AG08395 (cell line): ENCODE data around the gene SCOC.

Experiments
- DNase-seq: peaks from one replicate; pipeline ENCODE4 v3.0.0; 2012; ENCODE audit warnings: mixed read lengths, low spot score

Gene SCOC

DNA sequence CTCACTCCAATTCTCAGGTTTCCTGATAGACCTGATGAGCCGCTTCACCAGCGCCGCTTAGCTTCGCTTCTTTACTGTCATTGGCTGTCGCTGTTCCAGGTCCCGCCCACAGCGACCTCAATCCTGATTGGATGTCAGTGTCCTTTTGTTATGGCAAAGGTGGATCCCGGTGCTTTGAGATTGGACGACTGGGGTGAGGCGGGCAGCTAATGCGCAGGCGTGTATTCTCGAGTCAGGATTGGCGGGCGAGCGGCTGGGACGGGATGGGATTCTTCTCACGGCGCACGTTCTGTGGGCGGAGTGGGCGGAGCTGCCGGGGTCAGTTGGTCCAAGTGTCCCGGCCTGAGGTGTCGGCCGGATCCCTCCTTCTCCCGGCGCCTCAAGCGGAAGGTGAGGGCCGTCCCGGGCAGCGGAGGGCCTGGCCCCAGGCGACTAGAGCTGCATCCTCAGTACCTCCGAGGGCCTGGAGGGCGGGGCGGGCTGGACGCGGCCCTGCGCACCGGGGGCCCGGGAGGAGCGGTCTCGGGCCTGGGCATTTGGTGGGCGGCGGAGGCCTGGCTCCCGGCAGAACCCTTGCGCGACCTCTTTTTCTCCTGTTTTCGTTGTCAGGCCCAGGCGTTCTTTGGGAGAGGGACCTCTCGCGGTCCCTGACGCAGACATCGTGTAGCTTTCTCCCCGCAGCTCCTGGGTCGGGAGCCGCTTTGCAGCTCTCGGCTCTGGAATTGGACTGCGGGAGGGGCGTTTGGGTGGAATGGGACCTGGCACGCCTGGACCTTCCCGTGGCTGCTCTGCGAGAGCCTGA lies at the start of gene SCOC:
Gene SCOC, plus strand, starts transcription at position 319 of the 802 bp plus-strand sequence. CDS start 5,525 bp downstream, outside the sequence.
- DNase-seq, result peak; percentile 100

DNA sequence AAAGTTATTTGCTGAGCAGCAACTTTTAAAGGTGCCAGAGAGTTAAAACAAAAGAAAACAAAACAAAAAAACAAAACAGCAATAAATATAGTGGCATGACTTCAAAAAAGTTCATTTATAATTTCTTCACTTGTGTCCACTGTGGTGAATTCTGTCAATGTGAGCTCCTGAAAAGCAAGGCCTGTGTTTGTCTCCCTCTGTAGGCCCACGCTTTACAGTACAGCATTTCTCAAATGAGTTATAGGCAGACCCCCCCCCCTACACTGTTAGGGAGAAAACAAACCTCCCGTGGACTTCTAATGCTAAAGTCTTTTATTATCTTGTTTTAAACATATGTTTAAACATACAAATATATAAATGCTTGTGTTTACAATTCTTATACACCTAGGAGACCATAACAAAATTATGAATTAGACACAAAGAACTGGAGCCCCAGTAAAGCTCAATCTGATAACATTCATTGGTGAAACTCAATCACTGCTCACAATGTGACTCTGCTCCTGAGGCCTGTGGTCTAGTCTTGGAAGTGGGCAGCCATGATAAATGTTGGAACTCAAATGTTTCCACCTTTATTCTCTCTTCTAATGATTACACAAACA lies 47.0 kb upstream of the SCOC start:
- peak; percentile 72 for DNase-seq

GRCh38 chr4:140330311-140330900 lies 43.0 kb upstream of the SCOC start:
- peak; percentile 40 for DNase-seq

- no peak for DNase-seq
These were observed 42.2 kb upstream of the SCOC start for GRCh38 chr4:140331245-140331644.

DNA sequence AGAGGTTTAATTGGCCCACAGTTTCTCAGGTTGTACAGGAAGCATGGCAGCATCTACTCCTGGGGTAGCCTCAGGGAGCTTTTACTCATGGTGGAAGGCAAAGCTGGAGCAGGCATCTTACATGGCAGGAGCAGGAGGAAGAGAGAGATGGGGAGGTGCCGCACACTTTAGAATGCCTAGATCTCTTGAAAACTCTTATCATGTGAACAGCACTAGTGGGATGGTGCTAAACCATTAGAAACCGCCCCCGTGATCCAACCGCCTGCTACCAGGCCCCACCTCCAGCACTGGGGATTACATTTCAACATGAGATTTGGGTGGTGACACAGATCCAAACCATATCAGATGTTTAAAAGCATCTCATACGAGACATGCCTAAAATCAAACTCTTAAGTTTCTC lies 41.6 kb upstream of the SCOC start:
- no peak for DNase-seq

DNA sequence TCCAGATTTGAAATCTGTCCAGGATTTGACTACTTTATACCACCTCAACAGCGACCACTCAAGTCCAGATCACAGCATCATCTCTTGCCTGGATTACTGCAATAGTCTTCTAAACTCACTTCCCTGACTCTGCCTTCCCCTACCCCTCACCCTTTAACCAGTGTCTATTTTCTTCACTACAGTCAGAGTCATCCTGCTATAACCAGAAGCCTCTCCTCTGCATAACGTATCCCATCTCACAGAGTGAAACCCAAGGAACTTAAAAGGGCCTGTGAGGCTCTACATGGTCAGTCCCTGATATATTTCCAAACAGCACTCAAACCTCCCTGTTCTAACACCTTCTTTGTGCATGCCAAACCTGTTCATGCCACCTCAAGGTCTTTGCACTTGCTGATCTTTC lies 40.7 kb upstream of the SCOC start:
- no peak for DNase-seq

GRCh38 chr4:140333523-140333922 lies 39.9 kb upstream of the SCOC start:
- no peak for DNase-seq

GRCh38 chr4:140335076-140335475 lies 38.4 kb upstream of the SCOC start:
- DNase-seq, result no peak

DNA sequence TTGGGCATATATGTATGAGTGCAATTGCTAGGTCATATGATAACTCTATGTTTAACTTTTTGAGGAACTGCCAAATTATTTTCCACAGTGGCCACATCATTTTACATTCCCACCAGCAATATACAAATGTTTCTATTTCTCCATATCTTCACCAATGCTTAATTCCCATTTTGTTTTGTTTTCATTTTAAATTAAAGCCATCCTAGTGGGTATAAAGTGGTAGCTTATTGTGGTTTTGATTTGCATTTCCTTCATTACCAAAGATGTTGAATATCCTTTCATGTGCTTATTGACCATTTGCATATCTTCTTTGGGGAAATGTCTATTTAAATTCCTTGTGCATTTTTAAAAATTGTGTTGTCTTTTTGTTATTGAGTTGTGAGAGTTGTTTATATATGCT lies 36.7 kb upstream of the SCOC start:
- DNase-seq, result no peak

GRCh38 chr4:140342620-140343019 lies 30.8 kb upstream of the SCOC start:
- DNase-seq, result no peak

DNA sequence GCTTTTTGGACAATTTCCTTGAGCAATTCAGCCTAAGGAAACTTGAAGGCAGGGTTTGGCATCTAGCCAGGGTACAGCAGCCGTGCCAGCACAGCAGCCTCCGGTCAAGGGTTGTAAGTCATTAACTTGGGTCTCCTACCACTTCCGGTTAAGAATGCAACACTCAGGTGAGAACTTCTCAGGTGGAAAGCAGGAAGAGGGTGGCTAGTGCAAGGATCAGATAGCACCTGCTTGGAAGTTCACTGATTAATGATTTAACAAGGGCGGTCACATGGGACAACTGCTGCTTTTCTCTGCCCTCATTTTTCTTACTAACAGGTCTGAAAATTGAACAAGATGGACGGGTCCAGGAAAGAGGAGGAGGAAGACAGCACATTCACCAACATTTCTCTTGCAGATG lies 30.1 kb upstream of the SCOC start:
- no peak for DNase-seq

DNA sequence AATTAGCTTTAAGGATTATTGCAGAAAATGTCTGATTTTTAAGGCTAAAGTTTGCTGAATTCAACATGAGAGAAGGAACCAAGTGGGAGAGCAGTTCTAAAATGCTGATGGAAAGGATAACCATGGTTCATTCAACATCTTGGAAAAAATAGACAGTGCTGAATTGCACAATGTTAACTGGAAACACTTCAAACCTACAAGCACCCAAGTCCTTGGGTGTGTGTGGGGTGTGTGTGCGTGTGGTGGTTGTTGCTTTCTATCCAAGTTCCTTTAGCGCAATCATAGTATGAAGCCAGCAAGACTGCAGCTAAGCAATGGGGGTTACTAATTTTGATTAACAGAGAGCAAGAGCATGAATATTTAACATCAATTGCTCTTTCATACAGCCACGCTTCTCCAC lies 29.3 kb upstream of the SCOC start:
- DNase-seq, result no peak

DNA sequence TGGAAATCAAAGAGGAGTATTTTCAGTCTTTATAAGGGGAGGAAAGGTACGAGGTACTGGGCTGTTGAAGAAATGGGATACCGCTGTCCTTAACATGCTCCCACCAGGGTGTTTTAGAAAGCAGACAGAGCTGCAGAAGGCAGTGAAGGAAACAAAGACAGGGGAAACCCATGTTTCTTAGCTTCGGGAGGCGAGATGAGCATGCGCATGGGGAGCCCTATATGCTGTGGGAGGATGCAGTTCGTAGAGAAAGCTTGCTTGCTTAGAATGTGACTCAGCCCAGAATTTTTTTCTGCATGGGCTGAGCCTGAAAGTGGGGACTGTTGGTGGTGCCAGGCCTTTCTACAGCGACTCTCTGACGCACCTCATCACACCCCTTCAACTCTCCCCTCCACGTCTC lies 28.8 kb upstream of the SCOC start:
- DNase-seq, result no peak

DNA sequence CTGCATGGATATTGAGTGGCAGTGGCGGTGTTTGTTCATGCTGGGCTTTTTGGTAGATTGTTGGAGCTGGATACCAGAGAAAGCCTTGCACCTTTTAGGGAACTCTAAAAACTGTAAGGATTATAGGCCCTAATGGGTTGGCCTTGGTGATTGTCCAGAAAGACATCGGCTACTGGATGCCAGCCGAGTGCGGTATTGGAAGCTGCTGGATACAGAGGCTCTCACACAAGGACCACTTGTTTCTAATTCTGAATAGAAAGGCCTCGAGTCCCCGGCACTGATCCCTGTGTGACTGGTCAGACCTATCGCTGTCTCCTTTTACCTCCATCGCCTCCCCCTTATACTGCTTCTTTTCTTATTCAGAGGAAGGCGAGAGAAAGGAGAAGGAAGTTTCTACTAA lies 27.3 kb upstream of the SCOC start:
- no peak for DNase-seq

DNA sequence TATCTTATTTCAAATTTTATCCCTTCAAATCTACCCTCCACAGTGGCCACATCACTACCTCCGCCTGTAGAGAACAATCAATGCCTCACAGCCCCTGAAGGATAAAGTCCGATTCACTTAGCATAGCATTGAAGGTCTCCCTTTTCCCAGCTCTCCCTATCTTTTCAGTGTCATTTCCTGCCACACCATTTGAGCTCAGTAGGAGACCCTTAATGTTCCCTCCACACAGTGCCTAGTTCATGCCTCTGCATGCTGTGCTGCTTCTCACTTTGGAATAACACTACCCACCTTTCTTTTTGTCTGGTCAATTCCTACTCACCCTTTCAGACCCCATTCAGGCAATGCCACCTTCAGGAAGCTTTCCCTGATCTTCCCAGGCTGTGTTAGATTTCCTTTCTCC lies 23.6 kb upstream of the SCOC start:
- no peak for DNase-seq

DNA sequence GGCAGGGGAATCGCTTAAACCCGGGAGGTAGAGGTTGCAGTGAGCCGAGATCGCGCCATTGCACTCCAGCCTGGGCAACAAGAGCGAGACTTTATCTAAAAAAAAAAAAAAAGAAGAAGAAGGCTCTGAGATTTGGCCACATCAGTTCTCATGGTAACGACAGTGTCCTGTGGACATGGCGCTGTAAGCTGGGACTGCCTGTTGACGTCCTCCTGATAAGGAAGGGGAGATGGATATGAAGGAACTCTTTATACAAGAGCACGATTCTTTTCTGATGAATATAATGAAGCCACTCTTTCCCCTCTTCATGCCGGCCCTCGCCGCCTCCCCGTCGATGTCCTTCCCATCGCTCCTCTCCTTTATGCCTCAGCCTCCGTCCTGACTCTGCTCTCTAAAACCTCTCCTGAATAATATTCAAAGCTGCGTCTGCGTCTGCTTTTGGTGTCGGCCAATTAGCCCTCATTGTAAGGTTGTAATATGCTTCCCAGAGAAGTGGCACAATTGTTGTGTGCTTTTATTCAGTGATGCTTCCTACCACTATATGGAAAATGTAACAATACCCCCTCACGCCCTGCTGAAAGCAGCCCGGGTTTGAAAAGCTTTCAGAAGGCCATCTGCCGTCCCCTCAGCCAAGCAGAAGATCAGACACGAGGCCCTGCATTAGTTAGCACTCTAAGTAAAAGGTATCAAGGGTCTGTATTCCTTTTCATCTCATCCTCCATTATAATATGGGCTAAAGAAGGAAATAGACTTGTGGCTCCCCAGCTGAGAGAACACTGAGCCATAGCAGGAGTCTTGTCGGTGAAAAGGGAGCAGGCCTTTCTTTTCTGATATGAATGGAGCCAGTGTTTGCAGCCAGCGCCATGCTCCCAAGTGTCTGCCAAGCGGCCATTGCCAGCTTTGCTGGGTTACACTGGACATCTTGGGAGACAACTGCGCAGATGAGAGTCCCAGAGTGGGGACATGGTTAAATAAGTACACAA lies 22.1 kb upstream of the SCOC start:
- DNase-seq, result no peak

- DNase-seq, result no peak
These were observed 19.7 kb upstream of the SCOC start for GRCh38 chr4:140353786-140354185.

GRCh38 chr4:140355288-140355687 lies 18.2 kb upstream of the SCOC start:
- DNase-seq, result no peak

GRCh38 chr4:140357868-140358267 lies 15.6 kb upstream of the SCOC start:
- DNase-seq, result no peak

GRCh38 chr4:140358281-140358680 lies 15.2 kb upstream of the SCOC start:
- DNase-seq, result no peak

GRCh38 chr4:140359562-140360427 lies 13.7 kb upstream of the SCOC start:
- DNase-seq, result peak; percentile 62
